GM18505 (cell line): ENCODE data around the gene GLB1L2.

ENCODE experiments used
- ATAC-seq: cut with Tn5 transposase; IDR thresholded peaks from one replicate; pipeline ENCODE4 v1.9.1; 2021; ENCODE audit not compliant: unreplicated experiment
- POLR2A ChIP-seq: IDR thresholded peaks from 4 replicates; pipeline ENCODE4 v1.6.1; 2011; ENCODE audit warnings: borderline replicate concordance; ENCODE audit not compliant: insufficient read depth, insufficient read length; ENCODE audit errors: extremely low read depth

The GLB1L2 gene

DNA sequence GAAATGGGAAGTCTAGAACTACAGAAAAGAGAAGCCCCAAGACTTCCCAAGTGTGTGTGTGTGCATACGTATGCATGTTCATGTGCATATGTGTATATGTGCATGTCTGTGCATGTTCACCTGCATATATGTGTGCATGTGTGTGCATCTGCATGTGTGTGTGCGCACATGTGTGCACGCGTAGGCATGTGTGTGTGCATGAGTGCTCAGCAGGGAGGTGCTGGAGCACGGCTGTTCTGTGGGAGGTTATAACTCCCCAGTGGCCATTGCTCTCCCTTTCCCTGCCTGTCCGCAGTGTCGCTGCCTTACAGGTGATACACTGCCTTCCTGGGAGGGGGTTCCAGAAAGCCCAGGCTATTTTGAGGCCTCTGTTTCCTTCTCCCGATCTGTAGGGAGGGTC lies 50.5 kb downstream of the GLB1L2 start:
- no peak for ATAC-seq
- no peak for TF ChIP-seq POLR2A

DNA sequence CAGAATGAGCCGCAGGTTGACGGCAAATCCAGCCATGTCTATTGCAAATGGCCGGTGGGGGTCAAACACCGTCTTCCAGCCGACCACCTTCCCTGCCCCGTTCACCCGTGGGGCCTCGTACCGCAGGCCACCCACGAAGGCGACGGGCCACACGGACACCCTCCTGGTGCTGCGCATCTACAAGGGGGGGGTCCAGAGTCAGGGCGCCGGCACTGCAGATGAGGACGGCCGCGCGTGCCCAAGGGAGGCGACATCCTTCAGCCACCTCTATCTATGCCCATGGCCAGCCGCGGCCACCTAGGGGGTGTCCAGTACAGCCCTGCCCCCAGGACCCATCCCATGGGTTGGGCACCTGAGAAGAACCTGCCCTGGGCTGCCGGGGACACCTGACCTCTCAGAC lies 51.0 kb downstream of the GLB1L2 start:
- ATAC-seq = no peak
- no peak for TF ChIP-seq POLR2A

DNA sequence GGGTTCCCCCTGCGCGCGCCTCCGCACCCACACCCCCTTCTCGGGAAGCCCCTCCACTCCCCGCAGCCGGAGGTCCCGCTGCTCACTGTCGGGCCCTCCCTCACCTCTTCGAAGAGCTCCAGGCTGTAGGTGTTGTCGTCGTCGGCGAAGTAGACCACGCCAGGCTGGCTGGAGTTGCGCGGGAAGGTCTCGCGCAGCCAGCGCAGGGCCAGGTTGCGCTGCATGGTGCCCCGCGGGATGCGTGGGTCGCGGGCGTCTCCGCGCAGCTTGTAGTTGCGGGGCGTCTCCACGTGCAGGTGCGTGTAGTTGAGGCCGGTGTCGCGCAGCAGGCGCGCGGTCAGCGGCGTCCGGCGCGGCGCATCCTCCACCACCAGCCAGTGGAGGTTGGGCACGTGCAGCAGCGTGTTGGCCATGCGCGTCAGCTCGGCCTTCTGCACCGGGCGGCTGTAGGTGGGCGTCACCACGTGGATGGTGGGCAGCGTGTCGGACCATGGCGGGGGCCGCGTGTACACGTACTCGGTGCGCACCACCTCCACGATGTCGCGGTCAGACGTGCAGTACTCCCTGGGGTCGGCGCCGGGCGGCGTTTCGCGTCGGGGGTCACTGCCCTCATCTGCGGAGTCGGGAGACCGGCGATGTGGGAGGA lies 51.9 kb downstream of the GLB1L2 start:
- TF ChIP-seq POLR2A = no peak

DNA sequence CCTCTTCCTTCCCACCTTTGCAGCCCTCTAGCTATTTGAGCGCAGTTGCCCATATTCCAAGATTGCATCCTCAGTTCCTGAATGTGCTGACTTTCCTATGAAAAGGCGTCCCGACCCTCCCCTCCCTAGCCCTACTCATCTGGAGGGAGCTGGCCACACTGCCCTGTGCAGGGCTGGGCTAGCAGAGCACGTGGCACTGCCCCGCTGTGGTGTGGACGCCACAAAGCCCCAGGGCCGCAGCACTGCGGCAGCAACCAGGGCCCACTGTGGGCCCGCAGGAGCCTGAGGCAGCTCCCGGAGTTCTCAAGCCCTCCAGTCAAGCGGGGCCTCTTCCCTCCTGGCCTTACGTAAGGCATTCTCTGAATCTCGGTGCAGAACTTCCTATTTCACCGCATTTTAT lies 52.6 kb downstream of the GLB1L2 start:
- no peak for TF ChIP-seq POLR2A
- no peak for ATAC-seq

More for the DNA sequence above, 51.9 kb downstream of the GLB1L2 start:
- ATAC-seq = no peak

DNA sequence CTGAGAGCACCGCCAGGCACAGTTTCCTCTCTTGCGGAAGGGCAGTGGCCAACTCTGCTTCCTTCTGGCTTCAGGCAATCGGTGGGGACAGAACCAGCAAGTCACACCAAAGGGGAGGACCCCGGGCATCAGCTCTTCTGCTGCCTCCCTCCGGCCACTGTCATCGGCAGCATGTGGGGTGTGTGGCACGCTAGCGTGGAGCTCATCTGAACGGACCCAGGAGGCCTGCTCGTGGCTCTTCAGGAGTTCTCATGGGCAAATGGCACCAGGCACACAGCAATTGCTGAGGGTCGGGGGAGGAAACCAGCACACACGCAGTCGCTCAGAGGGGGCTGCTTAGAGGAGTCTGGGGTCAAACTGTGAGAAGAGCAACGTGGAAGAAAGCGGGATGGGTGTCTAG lies 53.4 kb downstream of the GLB1L2 start:
- ATAC-seq = no peak
- no peak for TF ChIP-seq POLR2A

DNA sequence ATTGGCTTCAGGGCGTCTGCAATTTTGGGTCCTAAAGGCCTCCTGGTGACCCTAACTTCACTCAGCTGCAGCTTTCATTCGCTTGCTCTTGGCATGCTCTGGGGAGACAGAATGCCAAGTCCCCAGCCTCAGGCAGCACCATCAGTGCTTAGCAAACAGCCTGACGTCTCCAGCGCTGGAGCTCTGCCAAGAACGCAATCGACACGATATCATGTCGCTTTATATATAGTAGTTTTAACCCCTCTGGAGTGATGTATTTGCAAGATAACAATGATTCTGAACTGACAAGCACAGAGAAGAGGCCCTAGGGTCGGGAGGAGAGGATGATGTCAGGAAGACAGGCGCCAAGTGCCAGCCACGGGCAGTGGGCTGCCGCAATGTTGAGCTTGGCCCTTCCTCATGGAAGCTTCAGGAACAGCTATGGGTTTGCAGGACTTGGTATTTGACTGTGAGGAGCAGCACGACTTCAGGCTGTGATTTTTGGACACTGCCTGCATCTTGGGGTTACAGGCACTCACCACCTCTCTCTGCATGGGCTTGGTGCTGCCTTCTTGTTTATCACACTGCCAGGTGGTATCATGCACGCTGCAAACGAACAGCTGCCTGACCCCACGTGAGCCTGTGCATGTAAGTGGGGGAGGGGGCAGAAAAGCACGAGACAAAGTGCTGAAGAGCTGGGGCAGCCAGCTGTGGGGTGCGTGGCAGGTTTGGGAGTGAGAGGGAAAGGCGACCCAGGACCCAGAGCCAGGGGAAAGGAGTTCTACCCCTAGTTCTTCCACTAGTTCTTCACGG lies 54.2 kb downstream of the GLB1L2 start:
- no peak for TF ChIP-seq POLR2A
- ATAC-seq = no peak

DNA sequence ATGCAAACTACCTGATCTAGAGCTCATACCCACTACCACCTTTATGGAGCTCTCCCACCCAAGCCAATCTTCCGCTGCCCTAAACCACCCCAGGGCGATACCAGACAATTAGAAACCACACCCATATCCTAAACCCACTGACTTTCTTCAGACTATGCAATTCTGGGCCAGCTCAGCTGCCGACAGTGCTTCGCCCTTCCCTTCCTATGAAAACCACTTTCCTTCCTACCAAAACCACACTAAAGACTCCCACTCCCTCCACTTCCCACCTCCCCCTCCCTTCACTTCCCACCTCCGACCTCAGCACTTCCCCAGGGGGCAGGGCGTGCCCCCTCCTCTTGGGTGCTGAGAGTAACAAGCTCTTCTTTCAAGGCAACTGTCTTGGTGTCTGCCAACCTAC lies 55.2 kb downstream of the GLB1L2 start:
- TF ChIP-seq POLR2A = no peak

DNA sequence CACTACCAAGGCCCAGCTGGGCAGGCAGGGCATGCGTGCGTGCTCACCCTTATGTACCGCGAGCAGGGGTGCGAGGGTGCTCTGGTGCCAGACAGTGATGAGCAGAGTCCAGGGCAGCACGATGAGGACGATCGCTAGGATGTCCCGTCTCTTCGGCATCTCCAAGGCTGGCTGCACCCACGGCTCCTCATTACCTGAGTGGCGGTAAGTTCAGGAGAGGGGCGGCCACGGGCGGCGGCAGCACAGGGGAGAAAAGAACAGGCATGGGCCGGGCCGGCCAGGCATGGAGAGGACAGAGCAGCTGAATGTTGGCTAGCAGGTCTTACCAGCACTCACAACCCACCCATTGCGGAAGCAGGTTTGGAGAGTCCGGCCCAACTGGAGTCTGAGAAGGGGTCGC lies 55.7 kb downstream of the GLB1L2 start:
- TF ChIP-seq POLR2A = no peak
- ATAC-seq = no peak

More for the DNA sequence above, 55.2 kb downstream of the GLB1L2 start:
- ATAC-seq = no peak

DNA sequence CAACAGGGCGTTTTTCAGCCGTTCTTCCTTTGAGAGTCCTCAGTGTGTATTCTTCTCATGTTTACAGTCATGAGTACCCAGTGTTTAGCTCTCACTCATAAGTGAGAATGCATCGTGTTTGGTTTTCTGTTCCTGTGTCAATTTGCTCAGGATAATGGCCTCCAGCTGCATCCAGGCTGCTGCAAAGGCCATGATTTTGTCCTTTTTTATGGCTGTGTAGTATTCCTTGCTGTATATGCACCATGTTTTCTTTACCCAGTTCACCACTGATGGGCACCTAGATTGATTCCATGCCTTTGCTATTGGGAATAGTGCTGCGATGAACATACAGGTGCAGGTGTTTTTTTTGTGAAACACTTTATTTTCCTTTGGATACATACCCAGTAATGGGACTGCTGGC lies 56.8 kb downstream of the GLB1L2 start:
- no peak for ATAC-seq
- no peak for TF ChIP-seq POLR2A

DNA sequence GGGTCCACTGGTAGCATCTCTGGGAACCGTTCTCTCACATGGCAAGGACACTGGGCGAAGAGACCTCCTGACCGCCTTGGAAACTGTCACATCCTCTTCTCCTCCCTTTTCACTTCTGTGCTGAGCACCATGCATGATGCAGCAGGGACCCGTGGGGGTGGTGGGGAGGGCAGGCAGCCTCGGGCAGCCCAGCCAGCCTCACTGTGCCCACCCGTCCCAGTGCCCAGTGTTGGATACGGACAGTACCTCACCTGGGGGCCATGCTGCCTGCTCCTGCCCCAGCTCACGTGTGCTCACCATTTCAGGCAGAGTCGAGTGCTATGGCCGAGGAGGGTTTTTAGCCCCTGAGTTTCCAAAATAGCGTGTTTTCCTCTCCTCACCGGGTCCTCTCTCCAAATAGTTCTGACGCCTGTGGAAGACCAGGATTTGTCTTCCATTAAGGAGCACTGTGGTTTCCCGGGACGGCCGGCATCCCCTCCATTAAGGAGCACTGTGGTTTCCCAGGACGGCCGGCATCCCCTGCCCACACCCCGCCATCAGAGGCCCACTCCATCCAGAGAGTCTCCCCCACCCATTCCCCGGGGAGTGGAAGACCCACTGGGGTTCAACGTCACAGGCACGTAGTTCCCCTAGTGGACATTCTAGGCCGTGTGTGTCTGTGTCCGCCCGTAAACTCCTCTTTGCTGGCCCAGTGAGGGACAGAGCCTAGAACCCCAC lies 57.8 kb downstream of the GLB1L2 start:
- no peak for TF ChIP-seq POLR2A
- no peak for ATAC-seq

DNA sequence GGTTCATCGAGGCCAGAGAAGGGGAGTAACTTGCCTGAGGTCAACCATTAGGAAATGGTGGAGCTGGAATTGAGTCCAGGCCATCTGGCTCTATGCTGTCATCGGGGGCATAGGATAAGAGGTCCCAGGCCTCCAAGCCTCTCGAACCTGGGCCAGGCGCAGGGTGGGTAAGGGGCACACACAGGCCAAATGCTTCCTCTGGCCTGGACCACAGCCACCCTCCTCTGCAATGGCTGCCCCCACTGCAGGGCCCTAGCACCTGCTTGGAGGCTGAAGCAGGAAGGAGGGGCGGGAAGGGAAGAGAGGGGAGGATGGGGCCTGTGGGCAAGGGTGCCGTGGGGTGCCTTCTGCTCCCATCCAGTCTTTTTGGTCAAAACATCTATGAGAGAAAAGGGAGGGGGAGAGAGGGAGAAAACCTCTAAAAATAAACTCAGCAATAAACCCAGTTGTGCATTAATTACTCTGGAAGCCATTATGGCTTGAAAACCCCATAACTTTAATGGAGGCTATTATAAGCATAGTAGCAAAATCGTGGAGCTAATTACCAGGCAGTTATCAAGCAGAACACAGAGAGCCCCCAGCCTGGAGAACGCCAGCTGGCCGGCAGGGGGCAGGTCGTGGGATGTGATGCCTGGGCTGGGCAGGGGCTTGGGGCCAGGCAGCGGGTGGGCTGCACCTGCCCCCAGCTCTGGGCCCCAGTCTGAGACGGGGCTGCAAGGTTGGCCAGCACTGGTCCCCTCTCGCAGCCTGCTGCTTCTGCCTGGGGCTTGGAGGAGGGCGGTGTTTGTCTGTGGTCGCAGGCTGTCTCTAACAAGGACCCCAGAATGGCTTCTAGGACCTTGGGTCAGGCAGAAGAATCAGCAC lies 59.1 kb downstream of the GLB1L2 start:
- no peak for ATAC-seq
- no peak for TF ChIP-seq POLR2A

DNA sequence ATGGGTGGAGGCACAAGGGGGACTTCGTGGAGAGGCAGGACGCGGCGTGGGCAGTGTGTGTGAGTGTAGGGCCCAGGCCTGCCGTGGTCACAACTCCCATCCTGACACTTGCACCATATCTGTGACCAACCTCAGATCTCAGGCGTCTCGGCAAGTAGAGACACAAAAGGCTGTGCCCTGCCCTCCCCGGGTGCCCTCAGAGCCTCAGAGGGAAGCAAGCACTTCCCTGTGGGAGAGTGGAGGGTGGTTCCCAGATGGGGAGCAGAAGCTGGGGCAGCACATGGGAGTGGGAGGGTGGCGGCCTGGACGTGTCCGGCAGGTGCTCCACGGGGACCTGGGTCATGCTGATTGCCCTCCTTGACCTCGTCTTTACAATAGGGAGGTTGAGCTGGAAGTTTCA lies 59.9 kb downstream of the GLB1L2 start:
- ATAC-seq = no peak
- TF ChIP-seq POLR2A = no peak
